WI38 (cell line): ENCODE data around the gene CLSTN2.

ENCODE experiments used
- H3K4me3 ChIP-seq: 2 replicates; pipeline ENCODE4 v1.5.1; 2011; ENCODE audit warnings: low read depth, mild to moderate bottlenecking, control low read depth, low read length
- TF ChIP-seq, protein P1 (sequence below): IDR thresholded peaks from 2 replicates; pipeline ENCODE4 v1.5.1; 2012; ENCODE audit warnings: low read depth, mild to moderate bottlenecking, control low read depth, low read length

CLSTN2 gene

DNA sequence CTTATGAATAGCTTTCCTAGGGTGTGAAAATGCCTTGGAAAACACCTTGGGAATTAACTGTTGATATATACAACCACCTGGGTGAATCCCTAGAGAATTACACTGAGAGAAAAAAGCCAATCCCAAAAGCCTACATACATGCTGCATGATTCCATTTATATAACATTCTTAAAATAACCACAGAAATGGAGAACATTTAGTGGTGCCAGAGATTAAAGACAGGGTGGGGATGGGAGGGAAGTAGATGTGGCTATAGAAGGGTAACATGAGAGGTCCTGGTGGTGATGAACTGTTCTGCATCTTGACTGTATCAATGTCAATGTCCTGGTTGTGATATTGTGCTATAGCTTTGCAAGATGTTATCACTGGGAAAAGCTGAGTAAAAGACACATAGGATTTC, 291.0 kb downstream of the CLSTN2 start:
- TF ChIP-seq, protein P1, sequence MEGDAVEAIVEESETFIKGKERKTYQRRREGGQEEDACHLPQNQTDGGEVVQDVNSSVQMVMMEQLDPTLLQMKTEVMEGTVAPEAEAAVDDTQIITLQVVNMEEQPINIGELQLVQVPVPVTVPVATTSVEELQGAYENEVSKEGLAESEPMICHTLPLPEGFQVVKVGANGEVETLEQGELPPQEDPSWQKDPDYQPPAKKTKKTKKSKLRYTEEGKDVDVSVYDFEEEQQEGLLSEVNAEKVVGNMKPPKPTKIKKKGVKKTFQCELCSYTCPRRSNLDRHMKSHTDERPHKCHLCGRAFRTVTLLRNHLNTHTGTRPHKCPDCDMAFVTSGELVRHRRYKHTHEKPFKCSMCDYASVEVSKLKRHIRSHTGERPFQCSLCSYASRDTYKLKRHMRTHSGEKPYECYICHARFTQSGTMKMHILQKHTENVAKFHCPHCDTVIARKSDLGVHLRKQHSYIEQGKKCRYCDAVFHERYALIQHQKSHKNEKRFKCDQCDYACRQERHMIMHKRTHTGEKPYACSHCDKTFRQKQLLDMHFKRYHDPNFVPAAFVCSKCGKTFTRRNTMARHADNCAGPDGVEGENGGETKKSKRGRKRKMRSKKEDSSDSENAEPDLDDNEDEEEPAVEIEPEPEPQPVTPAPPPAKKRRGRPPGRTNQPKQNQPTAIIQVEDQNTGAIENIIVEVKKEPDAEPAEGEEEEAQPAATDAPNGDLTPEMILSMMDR, result no peak
- H3K4me3 ChIP-seq, result no peak overlapping the region

DNA sequence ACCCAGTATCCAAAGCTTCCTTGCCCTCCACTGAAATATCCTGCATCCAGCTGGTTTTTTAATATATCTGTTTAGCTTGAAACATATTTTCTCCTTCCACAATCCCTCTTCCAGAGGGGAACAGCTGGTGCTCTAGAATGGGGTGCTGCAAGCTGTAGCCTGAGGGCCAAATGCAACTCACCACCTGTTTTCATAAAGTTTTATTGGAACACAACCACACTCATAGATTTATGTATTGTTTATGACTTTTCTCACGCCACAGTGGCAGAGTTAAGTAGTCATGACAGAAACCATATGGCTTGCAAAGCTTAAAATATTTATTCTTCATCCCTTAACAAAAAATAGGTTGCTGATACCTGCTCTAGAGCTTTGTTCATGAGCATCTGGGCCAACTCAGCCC, 298.7 kb downstream of the CLSTN2 start:
- TF ChIP-seq, protein P1, result no peak

DNA sequence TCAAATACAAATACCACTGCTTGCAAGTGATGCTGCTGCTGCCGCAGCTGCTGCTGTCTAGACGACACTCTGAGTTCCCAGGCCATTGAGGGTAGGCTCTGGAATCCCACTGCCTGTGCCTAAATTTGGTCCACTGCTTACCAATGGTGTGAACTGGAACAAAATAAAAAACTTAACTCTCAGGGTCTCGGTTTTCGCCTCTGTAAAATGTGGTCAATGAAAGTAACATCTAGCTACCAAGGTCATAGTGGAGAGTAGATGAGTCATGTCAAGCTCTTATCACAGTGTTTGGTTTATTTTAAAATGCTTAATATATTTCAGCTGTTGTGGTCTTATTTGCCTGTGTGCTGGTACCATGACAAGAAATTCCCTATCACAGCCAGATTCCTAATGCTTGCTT, 299.3 kb downstream of the CLSTN2 start:
- no peak overlapping the region for H3K4me3 ChIP-seq
- TF ChIP-seq, protein P1, result no peak

More for the DNA sequence above, 298.7 kb downstream of the CLSTN2 start:
- H3K4me3 ChIP-seq, result no peak overlapping the region

DNA sequence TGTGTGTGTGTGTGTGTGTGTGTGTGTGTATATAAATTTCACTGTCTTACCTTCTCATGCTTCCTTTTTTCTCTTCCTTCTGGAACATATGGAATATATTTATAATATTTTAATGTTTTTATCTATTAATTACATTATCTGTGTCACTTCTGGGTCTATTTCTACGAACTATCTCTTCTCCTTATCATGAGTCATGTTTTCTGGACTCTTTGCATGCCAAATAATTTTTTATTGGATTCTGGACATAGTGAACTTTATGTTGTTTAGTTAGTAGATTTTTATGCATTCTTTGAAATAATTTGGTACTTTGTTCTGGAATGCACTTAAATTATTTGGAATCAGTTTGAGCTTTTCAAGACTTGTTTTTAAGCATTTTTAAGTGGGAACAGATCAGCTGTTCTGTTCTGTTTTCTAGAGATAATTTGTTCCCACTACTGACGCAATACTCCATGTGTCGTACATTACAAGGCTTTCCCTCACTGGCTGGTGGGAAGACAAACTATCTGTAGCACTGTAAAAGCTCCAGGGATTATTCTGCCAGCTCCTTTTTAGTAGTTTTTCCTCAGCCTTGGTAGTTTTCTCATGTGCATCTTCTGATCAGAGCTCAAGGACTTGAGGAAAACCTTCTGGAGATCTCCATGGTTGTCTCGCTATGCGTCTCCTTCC, 302.0 kb downstream of the CLSTN2 start:
- TF ChIP-seq, protein P1, result no peak

DNA sequence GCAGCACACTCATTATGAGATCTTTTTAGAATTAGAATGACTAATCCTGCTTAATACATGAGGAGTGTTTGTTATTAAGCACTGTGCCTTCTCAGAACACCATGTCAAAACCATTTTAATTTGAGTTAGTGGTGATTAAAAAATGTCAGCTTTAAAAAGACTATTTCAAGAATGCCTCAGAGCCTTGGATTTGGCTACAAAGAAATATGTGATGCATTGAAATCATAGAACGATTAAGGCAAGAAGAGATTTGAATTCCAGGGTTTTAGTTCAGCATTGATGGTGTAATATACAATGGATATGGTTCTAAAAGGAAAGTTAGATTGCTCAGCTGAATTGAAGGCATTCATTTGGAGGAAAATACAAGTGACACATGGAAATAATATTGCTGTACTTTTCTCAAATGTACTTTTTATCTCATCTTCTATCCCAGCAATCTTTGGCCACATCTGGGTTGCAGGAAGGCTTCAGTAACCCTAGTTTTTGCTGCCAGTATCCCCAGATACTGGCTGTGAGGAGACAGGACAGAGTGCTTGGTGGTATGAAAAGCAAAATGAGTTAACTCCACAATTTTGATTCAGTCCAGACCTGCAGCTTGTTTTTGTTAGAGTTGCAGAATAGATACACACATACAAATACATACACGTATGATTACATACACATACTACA, 303.8 kb downstream of the CLSTN2 start:
- TF ChIP-seq, protein P1, result no peak
- H3K4me3 ChIP-seq, result no peak overlapping the region

More for the DNA sequence above, 302.0 kb downstream of the CLSTN2 start:
- no peak overlapping the region for H3K4me3 ChIP-seq

DNA sequence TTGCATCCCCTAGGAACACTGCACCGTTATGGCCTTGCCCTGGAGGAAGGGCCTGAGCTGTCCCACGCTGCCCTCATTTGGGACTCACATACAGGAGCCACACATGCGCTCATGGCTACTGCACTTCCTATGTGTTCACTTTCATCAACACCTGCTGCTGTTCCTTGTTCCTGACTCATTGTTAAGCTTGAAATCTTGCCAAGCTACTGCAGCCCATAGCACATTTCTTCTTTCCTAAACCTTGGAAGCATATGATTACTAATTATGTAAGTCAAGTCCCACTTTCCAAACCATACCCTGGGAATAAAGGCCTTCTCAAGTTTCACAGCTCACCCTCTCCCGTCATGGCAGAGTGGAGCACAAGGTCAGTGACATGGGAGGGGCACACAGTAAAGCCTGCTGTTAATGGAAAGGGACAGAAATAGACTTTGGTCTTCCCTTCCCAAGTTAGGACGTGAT, 307.9 kb downstream of the CLSTN2 start:
- H3K4me3 ChIP-seq, result no peak overlapping the region
- TF ChIP-seq, protein P1, result no peak

DNA sequence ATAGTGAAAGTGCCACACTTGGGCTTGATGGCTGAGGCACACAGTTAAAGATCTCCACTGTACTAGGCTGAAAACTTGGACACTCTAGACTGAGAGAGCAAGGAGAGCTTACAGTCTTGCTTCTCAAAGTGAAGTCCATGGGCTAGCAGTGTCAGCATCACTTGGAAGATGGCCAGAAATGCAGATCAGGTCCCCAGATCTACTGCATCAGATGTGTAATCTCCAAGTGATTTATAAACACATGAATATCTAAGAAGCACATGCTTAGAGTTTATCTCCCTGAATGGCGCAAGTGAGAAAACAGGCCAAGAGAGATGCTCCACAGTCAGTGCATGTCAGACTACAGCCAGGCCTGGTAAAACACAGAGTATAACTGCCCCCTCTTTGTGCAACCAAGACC, 308.6 kb downstream of the CLSTN2 start:
- TF ChIP-seq, protein P1, result no peak
- no peak overlapping the region for H3K4me3 ChIP-seq
